ENCODE data around the gene MAPRE2. TPM values are rescaled to one million over a fixed set of nuclear protein-coding genes. Genes with fewer than 3 reads are reported as not detected.

MAPRE2 gene
- total and polyA plus RNA-seq, 2 of the 13 experiments (the other 11 are each of a cell fraction or from before 2014, with no cell fraction given): 34.5 to 67.9 TPM

GRCh38 chr18:35062408-35062807 is 21.2 kb downstream of the MAPRE2 start (continued):
- TF ChIP-seq ARID5B (CRISPR knock-in tag; IDR thresholded peaks at IDR 0.05): peak; percentile 61
- TF ChIP-seq RXRB (CRISPR knock-in tag; IDR thresholded peaks at IDR 0.05; ENCODE audit: borderline replicate concordance): peak; percentile 64; the same call in 1 of the 2 replicates
- TF ChIP-seq ZNF224 (CRISPR knock-in tag; IDR thresholded peaks at IDR 0.05): no peak
- 0 out of 2 replicates have a peak, but pooled peaks have one; percentile 24 for TF ChIP-seq MED1 (CRISPR knock-in tag; IDR thresholded peaks at IDR 0.05)
- no peak for TF ChIP-seq MAFK (conservative IDR thresholded peaks at IDR 0.05 in 1 of 2, IDR thresholded peaks at IDR 0.05 in 1 of 2; ENCODE audit: low read length in 2 of 2)
- TF ChIP-seq SALL1 (CRISPR knock-in tag; IDR thresholded peaks at IDR 0.05): peak; percentile 19; the same call in 1 of the 2 replicates
- TF ChIP-seq ESRRA (CRISPR knock-in tag; IDR thresholded peaks at IDR 0.05; ENCODE audit: low read depth): no peak
- TF ChIP-seq ZZZ3 (CRISPR knock-in tag; IDR thresholded peaks at IDR 0.05; ENCODE audit: borderline replicate concordance): no peak
- TF ChIP-seq ZMYM4 (CRISPR knock-in tag; IDR thresholded peaks at IDR 0.05): peak; percentile 40
- no peak for TF ChIP-seq TFDP1 (CRISPR knock-in tag; IDR thresholded peaks at IDR 0.05; ENCODE audit: borderline replicate concordance)
- no peak for TF ChIP-seq YEATS4 (CRISPR knock-in tag; IDR thresholded peaks at IDR 0.05; ENCODE audit: borderline replicate concordance)
- no peak for TF ChIP-seq SRSF4 (IDR thresholded peaks at IDR 0.05; ENCODE audit: low read depth, low read length, poor library complexity, severe bottlenecking)
- peak; percentile 80; the same call in 1 of the 2 replicates for TF ChIP-seq HOMEZ (CRISPR knock-in tag; IDR thresholded peaks at IDR 0.05; ENCODE audit: low read depth)
- TF ChIP-seq NR2C2 (CRISPR knock-in tag; IDR thresholded peaks at IDR 0.05; ENCODE audit: borderline replicate concordance): peak; percentile 46; the same call in 1 of the 2 replicates
- no peak for TF ChIP-seq LCORL (IDR thresholded peaks at IDR 0.05)
- peak; percentile 53; the same call in 1 of the 2 replicates for TF ChIP-seq LCORL (CRISPR knock-in tag; IDR thresholded peaks at IDR 0.05)
- TF ChIP-seq POGZ (CRISPR knock-in tag; IDR thresholded peaks at IDR 0.05): peak; percentile 50
- no peak for TF ChIP-seq HMGA1 (CRISPR knock-in tag; conservative IDR thresholded peaks at IDR 0.05)
- peak; percentile 77; the same call in 1 of the 2 replicates for TF ChIP-seq THRA (CRISPR knock-in tag; IDR thresholded peaks at IDR 0.05; ENCODE audit: borderline replicate concordance)
- peak; percentile 28; the same call in 1 of the 2 replicates for TF ChIP-seq HMG20A (CRISPR knock-in tag; IDR thresholded peaks at IDR 0.05; ENCODE audit: borderline replicate concordance)
- TF ChIP-seq ZNF773 (CRISPR knock-in tag; IDR thresholded peaks at IDR 0.05; ENCODE audit: borderline replicate concordance): no peak
- no peak for TF ChIP-seq ZNF737 (CRISPR knock-in tag; IDR thresholded peaks at IDR 0.05; ENCODE audit: borderline replicate concordance)
- TF ChIP-seq PPARG (CRISPR knock-in tag; conservative IDR thresholded peaks at IDR 0.05): 0 out of 2 replicates have a peak, but pooled peaks have one; percentile 45

Data from HepG2 (cell line).